PC-3 (cell line): ENCODE measurements around the gene ARPIN. TPM values are rescaled to one million over a fixed set of nuclear protein-coding genes. Genes with fewer than 3 reads are reported as not detected.

ENCODE experiments used
- ATAC-seq: fragments of 200-7000 bp; cut with Tn5 transposase; 2 replicates; pipeline ENCODE4 v1.9.1; 2020; ENCODE audit warnings: mild to moderate bottlenecking, moderate library complexity
- BruUV-seq: library from RNA; stranded (reverse); fragments of 400-500 nt; replicated peaks from 2 replicates; lab custom pipeline; 2021; lab: Mats Ljungman, UMichigan
- CTCF ChIA-PET: fragments of 300-600 bp; sonication (Branson Sonifier 250); formaldehyde crosslinking; loops from one replicate; lab custom pipeline; 2022; ENCODE audit warnings: antibody characterized with exemption; lab: Charles Lee
- POLR2A ChIA-PET: fragments of 300-600 bp; sonication (Branson Sonifier 250); formaldehyde crosslinking; loops from one replicate; lab custom pipeline; 2022; ENCODE audit warnings: antibody characterized with exemption; ENCODE audit not compliant: unreplicated experiment; lab: Charles Lee
- DNase-seq: peaks from one replicate; pipeline ENCODE4 v3.0.0-alpha.2; 2015
- H2AFZ ChIP-seq: fragments of 300-600 bp; sonication (generic); 2 replicates; pipeline ENCODE4 v1.6.0; 2016; ENCODE audit warnings: antibody characterized with exemption, low read length
- H3F3A ChIP-seq: fragments of 300-600 bp; sonication (generic); one replicate; pipeline ENCODE4 v1.6.0; 2017; ENCODE audit warnings: antibody characterized with exemption, low read length, control low read depth, mild to moderate bottlenecking; ENCODE audit not compliant: unreplicated experiment
- H3K27ac ChIP-seq: fragments of 300-600 bp; sonication (generic); 2 replicates; pipeline ENCODE4 v1.5.1; 2016; ENCODE audit warnings: mild to moderate bottlenecking, low read length
- H3K27me3 ChIP-seq: fragments of 300-600 bp; sonication (generic); 2 replicates; pipeline ENCODE4 v1.6.1; 2016; ENCODE audit warnings: low read length, mixed read lengths
- H3K36me3 ChIP-seq: fragments of 300-600 bp; sonication (generic); 2 replicates; pipeline ENCODE4 v1.6.1; 2016; ENCODE audit warnings: low read depth, mixed run types, low read length, mixed read lengths
- H3K4me1 ChIP-seq: fragments of 300-600 bp; sonication (generic); 2 replicates; pipeline ENCODE4 v1.5.1; 2016; ENCODE audit warnings: low read length; ENCODE audit not compliant: insufficient read depth
- H3K4me2 ChIP-seq: fragments of 300-600 bp; sonication (generic); 2 replicates; pipeline ENCODE4 v1.6.0; 2016; ENCODE audit warnings: low read length
- H3K4me3 ChIP-seq: fragments of 300-600 bp; sonication (generic); 2 replicates; pipeline ENCODE4 v1.5.1; 2016; ENCODE audit warnings: mild to moderate bottlenecking, low read length, mixed read lengths
- H3K79me2 ChIP-seq: fragments of 300-600 bp; sonication (generic); 2 replicates; pipeline ENCODE4 v1.6.1; 2017; ENCODE audit warnings: low read length, mixed read lengths
- H3K9ac ChIP-seq: fragments of 300-600 bp; sonication (generic); 2 replicates; pipeline ENCODE4 v1.6.0; 2016; ENCODE audit warnings: mild to moderate bottlenecking, low read length
- H3K9me2 ChIP-seq: fragments of 300-600 bp; sonication (generic); replicated peaks from 2 replicates; pipeline ENCODE4 v1.6.1; 2016; ENCODE audit warnings: mixed run types, low read length, mixed read lengths
- H3K9me3 ChIP-seq: fragments of 300-600 bp; sonication (generic); 2 replicates; pipeline ENCODE4 v1.6.1; 2016; ENCODE audit warnings: low read length, mixed read lengths
- H4K20me1 ChIP-seq: fragments of 300-600 bp; sonication (generic); 2 replicates; pipeline ENCODE4 v1.6.1; 2016; ENCODE audit warnings: low read length, mixed read lengths
- CTCF ChIP-seq: fragments of 300-600 bp; sonication (generic); conservative IDR thresholded peaks from 2 replicates; pipeline ENCODE4 v1.5.1; 2017; ENCODE audit warnings: antibody characterized with exemption, low read depth, mild to moderate bottlenecking, low read length
- EZH2 ChIP-seq: fragments of 300-600 bp; sonication (generic); IDR thresholded peaks from one replicate; pipeline ENCODE4 v1.6.1; 2017; ENCODE audit warnings: antibody characterized with exemption, mild to moderate bottlenecking, low read length; ENCODE audit not compliant: unreplicated experiment
- EZH2phosphoT487 ChIP-seq: fragments of 300-600 bp; sonication (generic); IDR thresholded peaks from 2 replicates; pipeline ENCODE4 v1.6.1; 2018; ENCODE audit warnings: mild to moderate bottlenecking, antibody characterized with exemption, low read length, borderline replicate concordance
- intact Hi-C: fragments of 100-400 bp; cut with micrococcal nuclease; formaldehyde crosslinking; loops from 2 replicates; pipeline ENCODE4 v1.9.0; 2023
- total RNA-seq: library from RNA; depleted of rRNA; stranded (reverse); fragments of >200 nt; gene quantifications from 2 replicates; pipeline ENCODE4 v1.2.3, GENCODE V29; 2014

ARPIN gene
- total RNA-seq, 1 experiment from 2014 or later: 8.0 TPM

- H3K9me2 ChIP-seq: no peaks in the 10 kb centered on the region
- no peaks in the 10 kb centered on the region for H3K27me3 ChIP-seq
- no peaks in the 10 kb centered on the region for H3K79me2 ChIP-seq
- POLR2A ChIA-PET: no interaction called here
- no peaks in the 10 kb centered on the region for H3F3A ChIP-seq
- H3K27ac ChIP-seq: no peak overlapping the region
- intact Hi-C loops: no loop called here
- no peak overlapping the region for H3K9ac ChIP-seq
- no peaks in the 10 kb centered on the region for H3K4me1 ChIP-seq
- H3K36me3 ChIP-seq: no peaks in the 10 kb centered on the region
- TF ChIP-seq CTCF: no peak
- TF ChIP-seq EZH2phosphoT487: no peak
- no peak for TF ChIP-seq EZH2
- ATAC-seq (no peak), DNase-seq (no peak)
- CTCF ChIA-PET: no interaction called here
- no peak overlapping the region for H3K4me3 ChIP-seq
- no peak overlapping the region for H3K4me2 ChIP-seq
- H2AFZ ChIP-seq: no peak overlapping the region
- no TSS peak for BruUV-seq
- no peaks in the 10 kb centered on the region for H3K9me3 ChIP-seq
- H4K20me1 ChIP-seq: no peaks in the 10 kb centered on the region
Observed at GRCh38 chr15:89905846-89906378, 6.8 kb downstream of the ARPIN start.

GRCh38 chr15:89904519-89904918, 8.2 kb downstream of the ARPIN start:
- H3K4me2 ChIP-seq: no peak overlapping the region

GRCh38 chr15:89903858-89904130, 9.0 kb downstream of the ARPIN start:
- POLR2A ChIA-PET: no interaction called here
- Histone ChIP-seq H4K20me1 (no peaks in the 10 kb centered on the region), H3F3A (no peaks in the 10 kb centered on the region), H3K9ac (no peak overlapping the region), H2AFZ (no peak overlapping the region), H3K79me2 (no peaks in the 10 kb centered on the region), H3K4me1 (no peaks in the 10 kb centered on the region), H3K27me3 (no peaks in the 10 kb centered on the region), H3K27ac (no peak overlapping the region), H3K9me3 (no peaks in the 10 kb centered on the region), H3K9me2 (no peaks in the 10 kb centered on the region), H3K36me3 (no peaks in the 10 kb centered on the region), H3K4me3 (no peak overlapping the region), H3K4me2 (no peak overlapping the region)
- no peak for TF ChIP-seq EZH2phosphoT487
- no peak for TF ChIP-seq CTCF
- no peak for TF ChIP-seq EZH2
- DNase-seq (no peak), ATAC-seq (no peak)
- CTCF ChIA-PET: no interaction called here
- intact Hi-C loops: no loop called here
- no TSS peak for BruUV-seq

More at GRCh38 chr15:89904519-89904918, 8.2 kb downstream of the ARPIN start:
- intact Hi-C loops: no loop called here
- Histone ChIP-seq H3K79me2 (no peaks in the 10 kb centered on the region), H3K9me3 (no peaks in the 10 kb centered on the region), H3F3A (no peaks in the 10 kb centered on the region), H3K9me2 (no peaks in the 10 kb centered on the region), H3K27ac (no peak overlapping the region), H3K27me3 (no peaks in the 10 kb centered on the region), H3K9ac (no peak overlapping the region), H3K4me1 (no peaks in the 10 kb centered on the region), H2AFZ (no peak overlapping the region), H4K20me1 (no peaks in the 10 kb centered on the region), H3K4me3 (no peak overlapping the region), H3K36me3 (no peaks in the 10 kb centered on the region)
- no TSS peak for BruUV-seq
- no peak for ATAC-seq
- DNase-seq: no peak
- TF ChIP-seq CTCF (no peak), EZH2phosphoT487 (no peak), EZH2 (no peak)
- POLR2A ChIA-PET: no interaction called here
- CTCF ChIA-PET: no interaction called here
